Measurements from ENCODE around the gene SUV39H2. TPM values are rescaled to one million over a fixed set of nuclear protein-coding genes. Genes with fewer than 3 reads are reported as not detected.
A peak's percentile ranks its signal among the peaks of the same experiment; 100 is the strongest.
"Not testable (repeated sequence)": the region's sequence is repeated elsewhere in the genome, so short reads cannot be mapped to it uniquely, and the experiment has no call there.

The SUV39H2 gene
- total RNA-seq, 1 donor from 2014 or later, result 44.0 TPM

GRCh38 chr10:14852236-14852635, 26.4 kb upstream of the SUV39H2 start:
- Mint-ChIP-seq H3K4me1 (ENCODE audit: low read depth) (peaks cover 10% of the 10 kb centered on the region), H3K9me3 (no peaks in the 10 kb centered on the region), H3K27ac (no peak overlapping the region), H3K27me3 (ENCODE audit: low read depth) (no peaks in the 10 kb centered on the region), H3K4me3 (ENCODE audit: low read depth) (no peak overlapping the region), H3K36me3 (ENCODE audit: low read depth) (peaks cover 61% of the 10 kb centered on the region)
- intact Hi-C loops (cut with micrococcal nuclease), result no loop called here
- DNase-seq (ENCODE audit: low spot score), result no peak

GRCh38 chr10:14855453-14855852, 23.2 kb upstream of the SUV39H2 start:
- no peak for DNase-seq (ENCODE audit: low spot score)
- no peaks in the 10 kb centered on the region for H3K27me3 Mint-ChIP-seq (ENCODE audit: low read depth)
- intact Hi-C loops (cut with micrococcal nuclease), result no loop called here
- H3K27ac Mint-ChIP-seq, result no peak overlapping the region
- peaks cover 59% of the 10 kb centered on the region for H3K36me3 Mint-ChIP-seq (ENCODE audit: low read depth)
- H3K4me1 Mint-ChIP-seq (ENCODE audit: low read depth), result peaks cover 1% of the 10 kb centered on the region
- no peak overlapping the region for H3K4me3 Mint-ChIP-seq (ENCODE audit: low read depth)
- no peaks in the 10 kb centered on the region for H3K9me3 Mint-ChIP-seq

- DNase-seq (ENCODE audit: low spot score), result no peak
- H3K36me3 Mint-ChIP-seq (ENCODE audit: low read depth), result peaks cover 43% of the 10 kb centered on the region
- no peak overlapping the region for H3K27ac Mint-ChIP-seq
Measured at GRCh38 chr10:14858338-14858960, 20.2 kb upstream of the SUV39H2 start.

GRCh38 chr10:14859043-14859442, 19.6 kb upstream of the SUV39H2 start:
- H3K4me3 Mint-ChIP-seq (ENCODE audit: low read depth), result no peak overlapping the region
- no peak for DNase-seq (ENCODE audit: low spot score)
- no peak overlapping the region for H3K27ac Mint-ChIP-seq
- peaks cover 44% of the 10 kb centered on the region for H3K36me3 Mint-ChIP-seq (ENCODE audit: low read depth)
- H3K27me3 Mint-ChIP-seq (ENCODE audit: low read depth), result no peaks in the 10 kb centered on the region
- H3K9me3 Mint-ChIP-seq, result no peaks in the 10 kb centered on the region
- no peaks in the 10 kb centered on the region for H3K4me1 Mint-ChIP-seq (ENCODE audit: low read depth)
- intact Hi-C loops (cut with micrococcal nuclease), result no loop called here

More at GRCh38 chr10:14858338-14858960, 20.2 kb upstream of the SUV39H2 start:
- no peaks in the 10 kb centered on the region for H3K4me1 Mint-ChIP-seq (ENCODE audit: low read depth)
- H3K27me3 Mint-ChIP-seq (ENCODE audit: low read depth), result no peaks in the 10 kb centered on the region
- no peaks in the 10 kb centered on the region for H3K9me3 Mint-ChIP-seq
- intact Hi-C loops (cut with micrococcal nuclease), result no loop called here
- H3K4me3 Mint-ChIP-seq (ENCODE audit: low read depth), result no peak overlapping the region

GRCh38 chr10:14859775-14860174, 18.9 kb upstream of the SUV39H2 start:
- H3K27ac Mint-ChIP-seq, result no peak overlapping the region
- peaks cover 42% of the 10 kb centered on the region for H3K36me3 Mint-ChIP-seq (ENCODE audit: low read depth)
- no peak for DNase-seq (ENCODE audit: low spot score)
- H3K27me3 Mint-ChIP-seq (ENCODE audit: low read depth), result no peaks in the 10 kb centered on the region
- intact Hi-C loops (cut with micrococcal nuclease), result no loop called here
- H3K4me1 Mint-ChIP-seq (ENCODE audit: low read depth), result no peaks in the 10 kb centered on the region
- no peak overlapping the region for H3K4me3 Mint-ChIP-seq (ENCODE audit: low read depth)
- H3K9me3 Mint-ChIP-seq, result no peaks in the 10 kb centered on the region

- no peak overlapping the region for H3K4me3 Mint-ChIP-seq (ENCODE audit: low read depth)
- no peaks in the 10 kb centered on the region for H3K9me3 Mint-ChIP-seq
- H3K27ac Mint-ChIP-seq, result no peak overlapping the region
- H3K4me1 Mint-ChIP-seq (ENCODE audit: low read depth), result no peaks in the 10 kb centered on the region
- intact Hi-C loops (cut with micrococcal nuclease), result no loop called here
- H3K36me3 Mint-ChIP-seq (ENCODE audit: low read depth), result peaks cover 39% of the 10 kb centered on the region
- no peak for DNase-seq (ENCODE audit: low spot score)
- no peaks in the 10 kb centered on the region for H3K27me3 Mint-ChIP-seq (ENCODE audit: low read depth)
Measured at GRCh38 chr10:14860791-14861190, 17.9 kb upstream of the SUV39H2 start.

- H3K4me3 Mint-ChIP-seq (ENCODE audit: low read depth); H3K27ac Mint-ChIP-seq; H3K9me3 Mint-ChIP-seq; intact Hi-C loops (cut with micrococcal nuclease); H3K4me1 Mint-ChIP-seq (ENCODE audit: low read depth); DNase-seq (ENCODE audit: low spot score); H3K27me3 Mint-ChIP-seq (ENCODE audit: low read depth): not testable (repeated sequence)
- H3K36me3 Mint-ChIP-seq (ENCODE audit: low read depth), result peaks cover 49% of the 10 kb centered on the region
Measured at GRCh38 chr10:14864466-14864865, 14.2 kb upstream of the SUV39H2 start.

GRCh38 chr10:14864871-14865270, 13.8 kb upstream of the SUV39H2 start:
- DNase-seq (ENCODE audit: low spot score); H3K9me3 Mint-ChIP-seq; H3K27ac Mint-ChIP-seq; H3K4me3 Mint-ChIP-seq (ENCODE audit: low read depth); H3K27me3 Mint-ChIP-seq (ENCODE audit: low read depth); H3K4me1 Mint-ChIP-seq (ENCODE audit: low read depth); intact Hi-C loops (cut with micrococcal nuclease): not testable (repeated sequence)
- H3K36me3 Mint-ChIP-seq (ENCODE audit: low read depth), result peaks cover 52% of the 10 kb centered on the region

- Mint-ChIP-seq H3K27ac (no peak overlapping the region), H3K4me3 (ENCODE audit: low read depth) (no peak overlapping the region), H3K9me3 (no peaks in the 10 kb centered on the region), H3K36me3 (ENCODE audit: low read depth) (peaks cover 23% of the 10 kb centered on the region), H3K4me1 (ENCODE audit: low read depth) (peaks cover 15% of the 10 kb centered on the region), H3K27me3 (ENCODE audit: low read depth) (no peaks in the 10 kb centered on the region)
- intact Hi-C loops (cut with micrococcal nuclease), result loop anchor here (10.0 kb wide), 1 partner anchor 1562 kb away; the partner anchor contains the start of gene PTER
- no peak for DNase-seq (ENCODE audit: low spot score)
Measured at GRCh38 chr10:14873090-14873760, 5.4 kb upstream of the SUV39H2 start.

- H3K4me3 Mint-ChIP-seq (ENCODE audit: low read depth), result no peak overlapping the region
- H3K27ac Mint-ChIP-seq, result no peak overlapping the region
- DNase-seq (ENCODE audit: low spot score), result no peak
- H3K9me3 Mint-ChIP-seq, result no peaks in the 10 kb centered on the region
- no peaks in the 10 kb centered on the region for H3K27me3 Mint-ChIP-seq (ENCODE audit: low read depth)
- intact Hi-C loops (cut with micrococcal nuclease), result loop anchor here (5.0 to 10.0 kb wide), 2 partner anchors 229 to 1559 kb away; partner anchors contain the start of gene PTER
- H3K4me1 Mint-ChIP-seq (ENCODE audit: low read depth), result peaks cover 23% of the 10 kb centered on the region
- peaks cover 13% of the 10 kb centered on the region for H3K36me3 Mint-ChIP-seq (ENCODE audit: low read depth)
Measured at GRCh38 chr10:14875941-14876340, 2.7 kb upstream of the SUV39H2 start.

GRCh38 chr10:14876764-14877163, 1.9 kb upstream of the SUV39H2 start:
- Mint-ChIP-seq H3K4me1 (ENCODE audit: low read depth) (peaks cover 25% of the 10 kb centered on the region), H3K9me3 (no peaks in the 10 kb centered on the region), H3K27ac (no peak overlapping the region), H3K27me3 (ENCODE audit: low read depth) (no peaks in the 10 kb centered on the region), H3K4me3 (ENCODE audit: low read depth) (peak overlapping the region; percentile 94), H3K36me3 (ENCODE audit: low read depth) (peaks cover 8% of the 10 kb centered on the region)
- intact Hi-C loops (cut with micrococcal nuclease), result loop anchor here (5.0 to 10.0 kb wide), 2 partner anchors 229 to 1558 kb away; partner anchors contain the start of gene PTER
- DNase-seq (ENCODE audit: low spot score), result no peak

GRCh38 chr10:14879124-14879927, 660 bp downstream of the SUV39H2 start:
- peaks cover 31% of the 10 kb centered on the region for H3K4me1 Mint-ChIP-seq (ENCODE audit: low read depth)
- no peaks in the 10 kb centered on the region for H3K27me3 Mint-ChIP-seq (ENCODE audit: low read depth)

GRCh38 chr10:14879928-14880193, 1.2 kb downstream of the SUV39H2 start:
- DNase-seq (ENCODE audit: low spot score), result no peak
- H3K4me1 Mint-ChIP-seq (ENCODE audit: low read depth), result peaks cover 31% of the 10 kb centered on the region
- H3K27me3 Mint-ChIP-seq (ENCODE audit: low read depth), result no peaks in the 10 kb centered on the region
- peak overlapping the region; percentile 92 for H3K4me3 Mint-ChIP-seq (ENCODE audit: low read depth)
- H3K36me3 Mint-ChIP-seq (ENCODE audit: low read depth), result peaks cover 20% of the 10 kb centered on the region
- H3K9me3 Mint-ChIP-seq, result no peaks in the 10 kb centered on the region
- peak overlapping the region; percentile 88 for H3K27ac Mint-ChIP-seq
- intact Hi-C loops (cut with micrococcal nuclease), result loop anchor here (2.0 to 10.0 kb wide), 3 partner anchors 233 to 1555 kb away; partner anchors contain the start of gene PTER

More at GRCh38 chr10:14879124-14879927, 660 bp downstream of the SUV39H2 start:
- Mint-ChIP-seq H3K9me3 (no peaks in the 10 kb centered on the region), H3K27ac (peak overlapping the region; percentile 88), H3K4me3 (ENCODE audit: low read depth) (peak overlapping the region; percentile 92), H3K36me3 (ENCODE audit: low read depth) (peaks cover 20% of the 10 kb centered on the region)
- peak; percentile 34 for DNase-seq (ENCODE audit: low spot score)
- intact Hi-C loops (cut with micrococcal nuclease), result loop anchor here (2.0 to 10.0 kb wide), 3 partner anchors 232 to 1555 kb away; partner anchors contain the start of gene PTER
